NB4 (cell line): ENCODE results near the gene PSME1.

ENCODE experiments used
- DNase-seq: peaks from one replicate; pipeline ENCODE4 v3.0.0; 2010; ENCODE audit warnings: low read depth
- H3K4me3 ChIP-seq: one replicate; pipeline ENCODE4 v1.5.1; 2011; ENCODE audit warnings: mild to moderate bottlenecking, low read depth, low read length, moderate library complexity
- MYC ChIP-seq: IDR thresholded peaks from 2 replicates; pipeline ENCODE4 v1.6.1; 2011; ENCODE audit warnings: low read depth, low read length
- POLR2A ChIP-seq: IDR thresholded peaks from 2 replicates; pipeline ENCODE4 v1.6.1; 2011; ENCODE audit warnings: mild to moderate bottlenecking; ENCODE audit not compliant: insufficient read length; ENCODE audit errors: extremely low read depth
- TF ChIP-seq, protein P1 (sequence below): IDR thresholded peaks from one replicate; pipeline ENCODE4 v1.5.1; 2012; ENCODE audit warnings: low read depth, low read length
- TF ChIP-seq, protein P2 (sequence below): IDR thresholded peaks from 2 replicates; pipeline ENCODE4 v1.6.1; 2011; ENCODE audit warnings: low read depth, low read length

Gene PSME1

DNA sequence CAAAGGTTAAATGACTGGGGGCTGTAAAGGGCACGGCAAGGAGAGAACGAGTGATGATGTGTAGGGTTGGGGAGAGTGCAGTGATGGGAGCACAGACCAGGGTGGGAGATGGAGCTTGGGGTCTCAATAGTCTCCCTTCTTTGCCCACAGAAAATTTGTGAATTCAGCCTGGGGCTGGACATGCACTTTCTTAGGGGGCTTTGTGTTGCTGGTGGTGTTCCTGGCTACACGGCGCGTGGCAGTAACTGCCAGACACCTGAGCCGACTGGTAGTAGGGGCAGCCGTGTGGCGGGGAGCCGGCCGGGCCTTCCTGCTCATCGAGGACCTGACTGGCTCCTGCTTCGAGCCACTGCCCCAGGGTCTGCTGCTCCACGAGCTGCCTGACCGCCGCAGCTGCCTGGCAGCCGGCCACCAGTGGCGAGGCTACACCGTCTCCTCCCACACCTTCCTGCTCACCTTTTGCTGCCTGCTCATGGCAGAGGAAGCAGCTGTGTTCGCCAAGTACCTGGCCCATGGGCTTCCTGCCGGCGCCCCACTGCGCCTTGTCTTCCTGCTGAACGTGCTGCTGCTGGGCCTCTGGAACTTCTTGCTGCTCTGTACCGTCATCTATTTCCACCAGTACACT, 3.8 kb upstream of the PSME1 start:
- DNase-seq = no peak
- H3K4me3 ChIP-seq = no peak overlapping the region

GRCh38 chr14:24132976-24133375, 3.0 kb upstream of the PSME1 start:
- DNase-seq = no peak
- TF ChIP-seq MYC (no peak), POLR2A (no peak)
- TF ChIP-seq, protein P1, sequence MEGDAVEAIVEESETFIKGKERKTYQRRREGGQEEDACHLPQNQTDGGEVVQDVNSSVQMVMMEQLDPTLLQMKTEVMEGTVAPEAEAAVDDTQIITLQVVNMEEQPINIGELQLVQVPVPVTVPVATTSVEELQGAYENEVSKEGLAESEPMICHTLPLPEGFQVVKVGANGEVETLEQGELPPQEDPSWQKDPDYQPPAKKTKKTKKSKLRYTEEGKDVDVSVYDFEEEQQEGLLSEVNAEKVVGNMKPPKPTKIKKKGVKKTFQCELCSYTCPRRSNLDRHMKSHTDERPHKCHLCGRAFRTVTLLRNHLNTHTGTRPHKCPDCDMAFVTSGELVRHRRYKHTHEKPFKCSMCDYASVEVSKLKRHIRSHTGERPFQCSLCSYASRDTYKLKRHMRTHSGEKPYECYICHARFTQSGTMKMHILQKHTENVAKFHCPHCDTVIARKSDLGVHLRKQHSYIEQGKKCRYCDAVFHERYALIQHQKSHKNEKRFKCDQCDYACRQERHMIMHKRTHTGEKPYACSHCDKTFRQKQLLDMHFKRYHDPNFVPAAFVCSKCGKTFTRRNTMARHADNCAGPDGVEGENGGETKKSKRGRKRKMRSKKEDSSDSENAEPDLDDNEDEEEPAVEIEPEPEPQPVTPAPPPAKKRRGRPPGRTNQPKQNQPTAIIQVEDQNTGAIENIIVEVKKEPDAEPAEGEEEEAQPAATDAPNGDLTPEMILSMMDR = no peak
- TF ChIP-seq, protein P2, sequence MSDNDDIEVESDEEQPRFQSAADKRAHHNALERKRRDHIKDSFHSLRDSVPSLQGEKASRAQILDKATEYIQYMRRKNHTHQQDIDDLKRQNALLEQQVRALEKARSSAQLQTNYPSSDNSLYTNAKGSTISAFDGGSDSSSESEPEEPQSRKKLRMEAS = no peak
- H3K4me3 ChIP-seq = no peak overlapping the region

More for the DNA sequence above, 3.8 kb upstream of the PSME1 start:
- no peak for TF ChIP-seq MYC

DNA sequence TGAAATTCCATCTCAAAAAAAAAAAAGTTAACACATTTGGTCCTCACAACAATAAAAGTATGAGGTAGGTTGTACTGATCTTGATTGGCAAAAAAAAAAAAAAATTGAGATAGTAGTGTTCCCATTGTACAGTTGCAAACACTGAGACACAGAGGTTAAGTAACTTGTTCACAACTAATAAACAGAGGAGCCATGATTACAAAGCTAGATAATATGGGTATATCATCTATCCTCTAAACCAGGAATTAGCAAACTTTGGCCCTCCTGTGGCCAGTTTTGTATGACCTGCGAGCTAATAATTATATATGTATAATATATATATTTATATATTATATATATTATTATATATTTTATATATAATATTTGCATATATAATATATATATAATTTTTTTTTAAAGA, 2.3 kb upstream of the PSME1 start:
- no peak overlapping the region for H3K4me3 ChIP-seq
- no peak for DNase-seq
- TF ChIP-seq, protein P1 = no peak
- TF ChIP-seq MYC = no peak
- TF ChIP-seq POLR2A = no peak

DNA sequence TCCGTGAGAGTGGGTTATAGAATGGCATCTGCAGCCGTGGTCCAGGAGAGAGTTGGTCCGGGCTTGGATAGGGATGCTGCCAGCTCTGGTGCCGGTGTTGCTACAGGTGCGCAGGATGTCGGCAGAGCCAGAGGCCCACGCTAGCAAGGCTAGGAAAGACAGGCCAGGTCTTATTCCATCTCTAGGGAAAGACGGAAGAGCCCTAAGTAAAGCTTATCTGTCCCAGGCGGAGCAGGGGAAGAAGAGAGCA, 485 bp upstream of the PSME1 start:
- DNase-seq = no peak
- TF ChIP-seq, protein P2 = no peak
- TF ChIP-seq MYC (no peak), POLR2A (no peak)
- TF ChIP-seq, protein P1 = no peak
- H3K4me3 ChIP-seq = peak overlapping the region; percentile 49

DNA sequence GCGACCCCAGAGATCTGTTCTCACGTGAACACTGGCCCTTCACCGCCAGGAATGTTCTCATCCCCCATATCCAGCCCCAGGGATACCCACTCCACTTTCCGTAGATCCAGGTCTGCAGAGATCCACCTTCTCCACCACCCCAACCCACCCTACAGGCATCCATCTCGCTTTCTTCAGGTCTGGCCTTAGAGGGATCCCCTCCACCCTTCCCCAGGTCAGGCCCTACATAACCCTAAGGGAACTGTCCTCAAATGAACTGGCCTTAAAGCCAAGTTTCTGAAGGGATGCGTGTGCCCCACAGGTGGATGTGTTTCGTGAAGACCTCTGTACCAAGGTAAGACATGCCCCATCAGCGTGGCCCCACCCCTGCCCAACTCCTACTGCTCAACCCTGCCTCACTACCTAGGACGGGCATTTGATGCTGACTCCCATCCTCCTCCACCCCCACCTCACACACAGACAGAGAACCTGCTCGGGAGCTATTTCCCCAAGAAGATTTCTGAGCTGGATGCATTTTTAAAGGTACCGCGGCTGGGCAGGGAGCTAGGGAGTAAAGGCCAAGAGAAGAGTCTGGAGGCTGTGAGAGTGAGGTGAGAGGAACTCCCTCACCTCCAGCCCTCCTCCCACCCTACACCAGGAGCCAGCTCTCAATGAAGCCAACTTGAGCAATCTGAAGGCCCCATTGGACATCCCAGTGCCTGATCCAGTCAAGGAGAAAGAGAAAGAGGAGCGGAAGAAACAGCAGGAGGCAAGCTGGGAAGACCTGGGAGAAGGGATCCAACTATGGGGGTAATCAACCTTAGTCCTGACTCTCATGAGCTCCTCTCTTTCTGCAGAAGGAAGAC, 912 bp downstream of the PSME1 start:
- peak overlapping the region; percentile 60 for H3K4me3 ChIP-seq
- peak; percentile 17 for DNase-seq

GRCh38 chr14:24137529-24138395, 1.8 kb downstream of the PSME1 start:
- no peak for DNase-seq
- peak overlapping the region; percentile 16 for H3K4me3 ChIP-seq
- TF ChIP-seq, protein P2 = no peak
- no peak for TF ChIP-seq POLR2A
- no peak for TF ChIP-seq MYC
- TF ChIP-seq, protein P1 = no peak

More for the DNA sequence above, 912 bp downstream of the PSME1 start:
- TF ChIP-seq, protein P1 = no peak
- TF ChIP-seq POLR2A (no peak), MYC (no peak)
- TF ChIP-seq, protein P2 = no peak
